ENCODE results near the gene DSPP.

Gene DSPP

GRCh38 chr4:87631668-87632067, 23.3 kb downstream of the DSPP start:
- Histone ChIP-seq H3K9me3 (ENCODE audit: severe bottlenecking) (no peaks in the 10 kb centered on the region), H3K4me3 (ENCODE audit: low read depth, low read length) (no peak overlapping the region), H3K36me3 (no peaks in the 10 kb centered on the region), H3K27ac (no peak overlapping the region), H3K27me3 (ENCODE audit: insufficient read depth, low read depth, severe bottlenecking) (no peaks in the 10 kb centered on the region)
- TF ChIP-seq, protein P1, sequence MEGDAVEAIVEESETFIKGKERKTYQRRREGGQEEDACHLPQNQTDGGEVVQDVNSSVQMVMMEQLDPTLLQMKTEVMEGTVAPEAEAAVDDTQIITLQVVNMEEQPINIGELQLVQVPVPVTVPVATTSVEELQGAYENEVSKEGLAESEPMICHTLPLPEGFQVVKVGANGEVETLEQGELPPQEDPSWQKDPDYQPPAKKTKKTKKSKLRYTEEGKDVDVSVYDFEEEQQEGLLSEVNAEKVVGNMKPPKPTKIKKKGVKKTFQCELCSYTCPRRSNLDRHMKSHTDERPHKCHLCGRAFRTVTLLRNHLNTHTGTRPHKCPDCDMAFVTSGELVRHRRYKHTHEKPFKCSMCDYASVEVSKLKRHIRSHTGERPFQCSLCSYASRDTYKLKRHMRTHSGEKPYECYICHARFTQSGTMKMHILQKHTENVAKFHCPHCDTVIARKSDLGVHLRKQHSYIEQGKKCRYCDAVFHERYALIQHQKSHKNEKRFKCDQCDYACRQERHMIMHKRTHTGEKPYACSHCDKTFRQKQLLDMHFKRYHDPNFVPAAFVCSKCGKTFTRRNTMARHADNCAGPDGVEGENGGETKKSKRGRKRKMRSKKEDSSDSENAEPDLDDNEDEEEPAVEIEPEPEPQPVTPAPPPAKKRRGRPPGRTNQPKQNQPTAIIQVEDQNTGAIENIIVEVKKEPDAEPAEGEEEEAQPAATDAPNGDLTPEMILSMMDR (IDR thresholded peaks at IDR 0.05; ENCODE audit: low read depth, low read length) = no peak
- DNase-seq = no peak

GRCh38 chr4:87632469-87632868, 24.1 kb downstream of the DSPP start:
- Histone ChIP-seq H3K4me3 (ENCODE audit: low read depth, low read length) (no peak overlapping the region), H3K9me3 (ENCODE audit: severe bottlenecking) (no peaks in the 10 kb centered on the region), H3K27me3 (ENCODE audit: insufficient read depth, low read depth, severe bottlenecking) (no peaks in the 10 kb centered on the region), H3K36me3 (no peaks in the 10 kb centered on the region), H3K27ac (no peak overlapping the region)
- TF ChIP-seq, protein P1 (IDR thresholded peaks at IDR 0.05; ENCODE audit: low read depth, low read length) = no peak
- DNase-seq = no peak

- TF ChIP-seq, protein P1 (IDR thresholded peaks at IDR 0.05; ENCODE audit: low read depth, low read length) = no peak
- no peak overlapping the region for H3K4me3 ChIP-seq (ENCODE audit: low read depth, low read length)
- no peak overlapping the region for H3K27ac ChIP-seq
- H3K9me3 ChIP-seq (ENCODE audit: severe bottlenecking) = no peaks in the 10 kb centered on the region
- no peaks in the 10 kb centered on the region for H3K27me3 ChIP-seq (ENCODE audit: insufficient read depth, low read depth, severe bottlenecking)
- no peak for DNase-seq
- H3K36me3 ChIP-seq = no peaks in the 10 kb centered on the region
Observed at GRCh38 chr4:87633243-87633642, 24.9 kb downstream of the DSPP start.

DNA sequence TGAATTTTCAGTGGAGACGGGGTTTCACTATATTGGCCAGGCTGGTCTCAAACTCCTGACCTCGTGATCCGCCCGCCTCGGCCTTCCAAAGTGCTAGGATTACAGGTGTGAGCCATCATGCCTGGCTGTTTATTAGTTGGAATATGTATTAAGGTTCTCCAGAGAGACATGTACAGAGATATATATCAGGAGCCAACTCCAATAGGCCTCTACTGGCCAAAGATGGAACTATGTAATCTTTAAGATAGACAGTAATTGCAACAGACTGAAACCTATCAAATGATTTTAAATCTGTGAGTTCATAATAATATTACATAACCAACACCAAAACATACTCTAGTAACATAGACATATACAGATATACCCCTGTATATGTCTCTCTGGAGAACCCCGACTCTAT, 36.0 kb downstream of the DSPP start:
- H3K4me3 ChIP-seq (ENCODE audit: low read depth, low read length) = no peak overlapping the region
- no peak overlapping the region for H3K27ac ChIP-seq
- DNase-seq = no peak
- H3K36me3 ChIP-seq = no peaks in the 10 kb centered on the region
- TF ChIP-seq, protein P1 (IDR thresholded peaks at IDR 0.05; ENCODE audit: low read depth, low read length) = no peak
- H3K27me3 ChIP-seq (ENCODE audit: insufficient read depth, low read depth, severe bottlenecking) = no peaks in the 10 kb centered on the region
- no peaks in the 10 kb centered on the region for H3K9me3 ChIP-seq (ENCODE audit: severe bottlenecking)

DNA sequence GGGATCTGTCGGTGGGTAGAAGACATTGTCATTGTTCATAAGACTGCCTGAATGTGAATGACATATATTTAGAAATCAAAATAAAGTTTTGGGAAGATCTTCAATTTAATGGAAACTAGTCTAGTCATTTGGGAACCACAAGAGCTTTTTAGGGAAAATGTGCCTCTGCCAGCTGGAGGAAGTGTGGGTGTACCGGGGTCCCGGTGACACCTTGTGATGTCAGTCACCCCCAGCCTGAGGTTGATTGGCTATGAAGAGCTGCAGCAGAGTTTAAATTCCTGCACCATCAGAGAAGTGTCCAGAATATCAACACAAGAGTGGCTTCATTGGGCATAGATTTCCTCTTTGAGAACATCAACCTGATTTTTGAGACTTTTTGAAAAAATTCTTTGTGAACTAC, 41.7 kb downstream of the DSPP start, which contains the start of gene DMP1:
Gene DMP1, plus strand, starts transcription at position 301 of the 400 bp plus-strand sequence. CDS start 6,213 bp downstream, outside the sequence.
- no peaks in the 10 kb centered on the region for H3K27me3 ChIP-seq (ENCODE audit: insufficient read depth, low read depth, severe bottlenecking)
- no peaks in the 10 kb centered on the region for H3K36me3 ChIP-seq
- no peak within 1 kb of the TSS for H3K4me3 ChIP-seq (ENCODE audit: low read depth, low read length)
- TF ChIP-seq, protein P1 (IDR thresholded peaks at IDR 0.05; ENCODE audit: low read depth, low read length) = no peak
- DNase-seq = no peak
- H3K27ac ChIP-seq = no peak within 1 kb of the TSS
- no peaks in the 10 kb centered on the region for H3K9me3 ChIP-seq (ENCODE audit: severe bottlenecking)

DNA sequence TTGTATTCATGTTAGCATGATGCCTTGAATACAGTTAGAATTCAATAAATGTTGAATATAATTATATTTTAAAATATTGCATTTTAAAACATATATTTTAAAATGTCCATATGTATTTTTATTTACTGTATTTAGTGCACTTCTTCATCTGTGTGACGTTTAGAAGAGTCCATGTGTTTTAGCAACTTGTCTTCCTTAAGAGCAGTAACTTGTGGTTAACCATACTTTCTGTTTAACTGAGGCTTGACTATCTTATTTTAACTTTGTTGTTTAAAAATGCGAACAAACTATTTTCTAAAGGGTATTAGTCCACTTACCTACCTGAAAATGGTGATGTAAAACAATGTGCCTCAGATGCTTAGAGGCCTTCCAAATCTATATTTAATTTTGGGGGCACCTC, 42.6 kb downstream of the DSPP start:
- TF ChIP-seq, protein P1 (IDR thresholded peaks at IDR 0.05; ENCODE audit: low read depth, low read length) = no peak
- DNase-seq = no peak
- H3K9me3 ChIP-seq (ENCODE audit: severe bottlenecking) = no peaks in the 10 kb centered on the region
- H3K4me3 ChIP-seq (ENCODE audit: low read depth, low read length) = no peak overlapping the region
- H3K27ac ChIP-seq = no peak overlapping the region
- H3K36me3 ChIP-seq = no peaks in the 10 kb centered on the region
- no peaks in the 10 kb centered on the region for H3K27me3 ChIP-seq (ENCODE audit: insufficient read depth, low read depth, severe bottlenecking)
